Loucy (cell line): ENCODE measurements around the gene SMG7.

Source experiments
- CTCF ChIP-seq: fragments of 200-600 bp; sonication (generic); conservative IDR thresholded peaks from 2 replicates; pipeline ENCODE4 v1.5.1; 2014; ENCODE audit warnings: mild to moderate bottlenecking, antibody characterized with exemption, low read length
- EZH2phosphoT487 ChIP-seq: fragments of 200-600 bp; IDR thresholded peaks from 2 replicates; pipeline ENCODE4 v1.6.1; 2018; ENCODE audit warnings: antibody characterized with exemption, mild to moderate bottlenecking, moderate library complexity, borderline replicate concordance

- TF ChIP-seq CTCF (no peak), EZH2phosphoT487 (no peak)
Observed at GRCh38 chr1:183480971-183481441, 8.7 kb downstream of the SMG7 start.
